Stomach (tissue), 9 donors: ENCODE data around the gene AREL1. TPM values are rescaled to one million over a fixed set of nuclear protein-coding genes. Genes with fewer than 3 reads are reported as not detected.

Experiments used
- DNase-seq, 2 donors: peaks; one replicate each; pipeline versions ENCODE4 v3.0.0 to v3.0.0-alpha.2; 2013 to 2019
- H3K27ac ChIP-seq, 5 donors: fragments of 200-600 bp in 4 of 5; sonication (generic) in 4 of 5; one replicate each; pipeline ENCODE4 v1.5.1; 2013 to 2019; ENCODE audit warnings: mild to moderate bottlenecking in 1 of 5, moderate library complexity in 1 of 5
- H3K27me3 ChIP-seq, 3 donors: fragments of 200-600 bp; sonication (generic); one replicate each; pipeline ENCODE4 v1.5.1; 2017 to 2019; ENCODE audit warnings: mixed run types in 1 of 3
- H3K36me3 ChIP-seq, 4 donors: fragments of 200-600 bp; sonication (generic); 1 replicate in 3 of 4; 2 replicates in 1 of 4; pipeline ENCODE4 v1.5.1; 2016 to 2019
- H3K4me1 ChIP-seq, 4 donors: fragments of 200-600 bp; sonication (generic); one replicate each; pipeline ENCODE4 v1.5.1; 2016 to 2019
- H3K4me3 ChIP-seq, 4 donors: fragments of 200-600 bp; sonication (generic) in 3 of 4; one replicate each; pipeline ENCODE4 v1.5.1; 2016 to 2019; ENCODE audit warnings: mild to moderate bottlenecking in 1 of 4
- H3K9me3 ChIP-seq, 4 donors: fragments of 200-600 bp; sonication (generic); one replicate each; pipeline ENCODE4 v1.5.1; 2016 to 2019
- EP300 ChIP-seq: sonication (generic); formaldehyde crosslinking; IDR thresholded peaks from one replicate; pipeline ENCODE4 v1.6.1; 2017; ENCODE audit warnings: antibody characterized with exemption
- POLR2A ChIP-seq, 4 donors: fragments of 450-650 bp; IDR thresholded peaks; one replicate each; pipeline ENCODE4 v1.6.1; 2016; ENCODE audit warnings: antibody characterized with exemption in 4 of 4, control low read depth in 2 of 4, mild to moderate bottlenecking in 1 of 4, moderate library complexity in 1 of 4
- POLR2AphosphoS5 ChIP-seq, 3 donors: sonication (generic); formaldehyde crosslinking; IDR thresholded peaks; one replicate each; pipeline ENCODE4 v1.6.1; 2016; ENCODE audit warnings: antibody characterized with exemption in 3 of 3
- WGBS, 5 donors: extraction: QIAGEN DNeasy Blood & Tissue Kit in 3 of 5; methylation state at CpG; one replicate each; pipeline versions ENCODE4 v1.1.5 to v1.1.7; 2013 to 2018; 5-methylcytosine and 5-hydroxymethylcytosine counted together
- intact Hi-C: fragments of 100-400 bp; cut with DNase I; formaldehyde crosslinking; loops from one replicate; pipeline ENCODE4 v1.15.1; 2023; ENCODE audit warnings: low total_unique reads
- polyA plus RNA-seq, 3 donors: library from polyadenylated mRNA; stranded (reverse); fragments of 200-250 nt; gene quantifications; one replicate each; pipeline ENCODE4 v1.2.3, GENCODE V29; 2013
- total RNA-seq, 5 donors: library from RNA; depleted of rRNA; stranded (reverse); fragments of >200 nt; gene quantifications; one replicate each; pipeline versions ENCODE4 v1.1.0 to v1.2.3, GENCODE V29; 2014 to 2016
- TF ChIP-seq, protein P1 (sequence below), 7 experiments: fragments of 450-650 bp in 4 of 7; fragments of 200-600 bp in 3 of 7; sonication (generic) in 3 of 7; IDR thresholded peaks; one replicate each; pipeline ENCODE4 v1.5.1; 2016 to 2019; ENCODE audit warnings: antibody characterized with exemption in 7 of 7, control low read depth in 2 of 7, mild to moderate bottlenecking in 1 of 7
- donor health status: healthy with polysubstance abuse.
- donor health status: Bipolar disorder and iron deficiency.
- donor health status: healthy.

AREL1 gene
- total and polyA plus RNA-seq, 8 donors, result 6.9 to 51.4 (median 12.0) TPM

DNA sequence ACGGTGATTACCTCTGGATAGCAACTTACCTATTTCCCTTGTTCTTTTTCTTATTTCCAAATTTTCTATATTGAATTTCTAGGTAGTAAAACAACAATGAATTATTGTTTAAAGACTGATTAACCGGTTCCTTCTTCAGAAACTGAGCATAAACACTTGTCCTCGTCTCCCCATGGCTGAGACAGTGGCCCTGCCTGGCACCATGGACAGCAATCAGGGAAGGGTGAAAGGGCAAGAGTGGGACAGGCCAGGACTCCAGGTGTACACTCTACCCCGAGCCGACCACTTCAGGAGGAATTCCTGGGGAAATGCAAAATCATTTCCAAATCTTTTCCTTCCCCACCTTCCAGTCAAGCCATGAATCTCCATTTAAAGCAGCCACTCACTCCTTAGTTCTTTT, 52.0 kb downstream of the AREL1 start:
- no peak for DNase-seq
- Histone ChIP-seq H3K27me3 (no peaks in the 10 kb centered on the region), H3K4me1 (peaks cover 0 to 3% (median 0%) of the 10 kb centered on the region in 4 donors), H3K27ac (no peak overlapping the region), H3K36me3 (peaks cover 24 to 90% (median 67%) of the 10 kb centered on the region in 4 donors), H3K4me3 (no peak overlapping the region), H3K9me3 (no peaks in the 10 kb centered on the region)
- TF ChIP-seq POLR2AphosphoS5 (IDR thresholded peaks at IDR 0.05) (no peak), EP300 (no peak), POLR2A (IDR thresholded peaks at IDR 0.05) (no peak)
- TF ChIP-seq, protein P1, sequence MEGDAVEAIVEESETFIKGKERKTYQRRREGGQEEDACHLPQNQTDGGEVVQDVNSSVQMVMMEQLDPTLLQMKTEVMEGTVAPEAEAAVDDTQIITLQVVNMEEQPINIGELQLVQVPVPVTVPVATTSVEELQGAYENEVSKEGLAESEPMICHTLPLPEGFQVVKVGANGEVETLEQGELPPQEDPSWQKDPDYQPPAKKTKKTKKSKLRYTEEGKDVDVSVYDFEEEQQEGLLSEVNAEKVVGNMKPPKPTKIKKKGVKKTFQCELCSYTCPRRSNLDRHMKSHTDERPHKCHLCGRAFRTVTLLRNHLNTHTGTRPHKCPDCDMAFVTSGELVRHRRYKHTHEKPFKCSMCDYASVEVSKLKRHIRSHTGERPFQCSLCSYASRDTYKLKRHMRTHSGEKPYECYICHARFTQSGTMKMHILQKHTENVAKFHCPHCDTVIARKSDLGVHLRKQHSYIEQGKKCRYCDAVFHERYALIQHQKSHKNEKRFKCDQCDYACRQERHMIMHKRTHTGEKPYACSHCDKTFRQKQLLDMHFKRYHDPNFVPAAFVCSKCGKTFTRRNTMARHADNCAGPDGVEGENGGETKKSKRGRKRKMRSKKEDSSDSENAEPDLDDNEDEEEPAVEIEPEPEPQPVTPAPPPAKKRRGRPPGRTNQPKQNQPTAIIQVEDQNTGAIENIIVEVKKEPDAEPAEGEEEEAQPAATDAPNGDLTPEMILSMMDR (IDR thresholded peaks at IDR 0.05), result no peak
- intact Hi-C loops, result no loop called here
- WGBS, 5 donors, result 66 to 76% (median 73%) methylated on average over 5 of the region's 5 CpGs

DNA sequence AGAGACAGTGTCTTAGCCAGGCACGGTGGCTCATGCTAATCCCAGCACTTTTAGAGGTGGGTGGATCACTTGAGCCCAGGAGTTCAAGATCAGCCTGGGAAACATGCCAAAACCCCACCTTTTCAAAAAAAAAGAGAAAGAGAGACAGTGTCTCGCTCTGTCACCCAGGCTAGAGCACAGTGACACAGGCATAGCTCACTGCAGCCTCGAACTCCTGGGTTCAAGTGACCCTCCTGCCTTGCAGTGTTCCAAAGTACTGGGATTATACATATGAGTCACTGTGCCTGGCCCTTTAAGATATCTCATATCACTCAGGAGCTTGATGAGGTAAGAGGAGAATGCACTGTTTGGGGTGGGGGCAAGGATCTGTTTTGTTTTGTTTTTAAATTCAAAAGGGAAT, 52.7 kb downstream of the AREL1 start:
- Histone ChIP-seq H3K4me3 (no peak overlapping the region), H3K9me3 (no peaks in the 10 kb centered on the region), H3K36me3 (peaks cover 24 to 83% (median 63%) of the 10 kb centered on the region in 4 donors), H3K4me1 (peaks cover 0 to 7% (median 0%) of the 10 kb centered on the region in 4 donors), H3K27me3 (no peaks in the 10 kb centered on the region), H3K27ac (no peak overlapping the region)
- no peak for DNase-seq
- WGBS, 5 donors, result 68 to 93% (median 85%) methylated on average over 3 of the region's 3 CpGs
- intact Hi-C loops, result no loop called here
- TF ChIP-seq EP300 (no peak), POLR2AphosphoS5 (IDR thresholded peaks at IDR 0.05) (no peak), POLR2A (IDR thresholded peaks at IDR 0.05) (no peak)
- TF ChIP-seq, protein P1 (IDR thresholded peaks at IDR 0.05), result no peak

DNA sequence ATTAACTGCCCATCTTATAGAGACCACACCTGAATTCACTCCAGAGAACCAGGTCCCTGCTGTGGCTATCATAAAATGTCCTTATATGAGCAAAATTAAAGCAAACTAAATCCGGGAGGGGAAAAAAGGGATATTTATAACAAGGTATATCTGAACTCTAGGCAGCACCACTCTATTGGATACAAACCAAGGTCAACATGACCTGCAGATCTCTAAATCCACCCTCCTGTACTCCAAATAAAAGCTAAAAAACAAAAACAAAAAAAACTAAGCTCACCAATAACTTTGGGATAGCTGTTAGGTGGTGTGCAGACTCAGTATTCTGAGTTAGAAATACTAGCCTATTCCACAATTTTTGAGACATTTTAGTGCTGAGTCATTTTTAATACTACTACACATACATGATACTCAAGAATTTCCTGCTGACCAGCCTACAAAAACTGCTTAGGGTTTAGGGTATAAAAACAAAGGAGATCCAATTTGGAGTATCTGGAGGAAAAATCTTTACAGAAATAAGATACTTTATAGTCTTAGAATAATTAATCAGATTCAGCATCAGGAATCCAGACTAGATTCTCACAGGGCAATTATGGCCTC, 54.2 kb downstream of the AREL1 start:
- peaks cover 0 to 7% (median 2%) of the 10 kb centered on the region in 4 donors for H3K4me1 ChIP-seq
- H3K4me3 ChIP-seq, result no peak overlapping the region
- intact Hi-C loops, result no loop called here
- no peak for TF ChIP-seq POLR2A (IDR thresholded peaks at IDR 0.05)
- no peak for TF ChIP-seq EP300
- TF ChIP-seq POLR2AphosphoS5 (IDR thresholded peaks at IDR 0.05), result no peak
- DNase-seq, result no peak
- WGBS, 5 donors, result 65 to 79% (median 73%) methylated on average over 1 of the region's 1 CpG
- no peaks in the 10 kb centered on the region for H3K27me3 ChIP-seq
- H3K9me3 ChIP-seq, result no peaks in the 10 kb centered on the region
- no peak overlapping the region for H3K27ac ChIP-seq
- H3K36me3 ChIP-seq, result peaks cover 15 to 69% (median 49%) of the 10 kb centered on the region in 4 donors

DNA sequence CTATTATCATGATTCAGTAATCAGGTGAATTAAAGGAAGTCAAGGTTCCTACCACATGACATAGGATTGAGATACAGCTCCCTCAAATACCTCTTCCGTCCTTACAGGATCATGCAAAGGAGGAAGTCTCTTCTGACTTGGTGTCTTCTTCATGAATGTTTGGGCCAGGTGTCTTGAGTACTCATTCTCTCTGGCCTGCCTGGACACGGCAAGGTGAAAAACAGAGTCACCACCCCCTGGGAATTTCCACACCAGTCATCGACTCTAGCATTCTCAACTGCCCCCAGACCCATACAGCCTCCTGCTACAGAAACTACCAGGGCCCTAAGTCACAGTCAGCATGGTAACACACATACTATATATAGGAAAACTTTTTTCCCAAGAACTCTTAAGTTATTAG, 55.9 kb downstream of the AREL1 start:
- Histone ChIP-seq H3K9me3 (no peaks in the 10 kb centered on the region), H3K27ac (no peak overlapping the region), H3K4me1 (peaks cover 0 to 19% (median 4%) of the 10 kb centered on the region in 4 donors), H3K36me3 (peaks cover 4 to 59% (median 34%) of the 10 kb centered on the region in 4 donors), H3K4me3 (no peak overlapping the region), H3K27me3 (no peaks in the 10 kb centered on the region)
- intact Hi-C loops, result no loop called here
- TF ChIP-seq POLR2A (IDR thresholded peaks at IDR 0.05) (no peak), EP300 (no peak), POLR2AphosphoS5 (IDR thresholded peaks at IDR 0.05) (no peak)
- TF ChIP-seq, protein P1 (IDR thresholded peaks at IDR 0.05), result no peak
- WGBS, 5 donors, result 86 to 95% (median 94%) methylated on average over 3 of the region's 3 CpGs
- DNase-seq, result no peak
